Measurements from ENCODE around the gene TBX6. TPM values are rescaled to one million over a fixed set of nuclear protein-coding genes. Genes with fewer than 3 reads are reported as not detected.

Gene TBX6
- total RNA-seq, 1 donor from 2014 or later: 3.7 TPM

GRCh38 chr16:30113711-30114333 lies 22.1 kb upstream of the TBX6 start:
- no peak for DNase-seq (ENCODE audit: low spot score)

GRCh38 chr16:30113031-30113710 lies 21.4 kb upstream of the TBX6 start, which contains the start of gene GDPD3:
GDPD3 (minus strand) TSS chr16:30113537; CDS start chr16:30113478, 59 bp downstream.
- DNase-seq (ENCODE audit: low spot score): peak; percentile 49

GRCh38 chr16:30112197-30113030 lies 20.7 kb upstream of the TBX6 start:
- DNase-seq (ENCODE audit: low spot score): peak; percentile 38

- no peak for DNase-seq (ENCODE audit: low spot score)
These were observed 18.9 kb upstream of the TBX6 start for GRCh38 chr16:30110661-30111060.

GRCh38 chr16:30108059-30108850 lies 16.5 kb upstream of the TBX6 start:
- DNase-seq (ENCODE audit: low spot score): no peak

DNA sequence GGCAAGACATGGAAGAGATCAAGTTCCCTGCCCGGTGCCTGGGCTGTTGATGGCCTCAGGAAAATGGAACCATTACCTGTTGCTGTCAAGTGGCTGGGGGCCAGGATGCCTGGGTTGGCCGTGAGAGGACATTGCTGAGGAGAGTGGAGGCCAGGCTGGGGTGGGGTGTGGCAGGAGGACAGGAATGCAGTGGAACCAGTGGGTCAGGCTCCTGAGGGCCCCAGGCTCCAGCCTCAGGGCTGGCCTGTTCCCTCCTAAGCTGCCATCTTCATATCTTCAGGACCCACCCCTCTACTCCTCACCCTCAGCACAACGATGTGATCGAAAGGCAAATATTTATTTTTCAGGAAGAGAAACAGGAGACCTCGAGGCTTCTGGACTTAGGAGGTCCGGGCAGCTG lies 12.8 kb upstream of the TBX6 start:
- peak; percentile 56 for DNase-seq (ENCODE audit: low spot score)

DNA sequence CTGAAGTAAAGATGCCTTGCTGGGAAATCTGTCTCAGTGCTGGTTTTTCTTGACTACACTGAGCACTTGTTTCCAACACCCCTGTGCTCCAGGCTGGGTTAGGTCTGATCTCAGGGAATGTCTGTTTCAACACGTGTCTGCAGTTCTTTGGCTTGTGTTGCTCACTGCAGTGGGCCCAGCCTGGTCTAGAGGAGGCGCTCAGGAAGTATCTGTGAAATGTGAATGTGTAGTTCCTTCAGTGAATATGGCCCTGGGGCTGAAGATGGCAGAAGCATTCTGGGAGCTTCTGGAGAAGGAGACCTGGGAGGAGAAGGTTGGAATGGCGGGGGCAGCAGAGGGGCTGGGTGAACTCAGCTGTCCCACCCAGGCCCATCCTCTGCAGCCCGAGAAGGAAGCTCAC lies 12.4 kb upstream of the TBX6 start:
- DNase-seq (ENCODE audit: low spot score): no peak

GRCh38 chr16:30096862-30097563 lies 5.3 kb upstream of the TBX6 start:
- DNase-seq (ENCODE audit: low spot score): no peak

GRCh38 chr16:30096105-30096861 lies 4.6 kb upstream of the TBX6 start, which contains the start of gene YPEL3:
YPEL3 (minus strand) TSS chr16:30096213; CDS start chr16:30095482, 731 bp downstream.
- peak; percentile 93 for DNase-seq (ENCODE audit: low spot score)

DNA sequence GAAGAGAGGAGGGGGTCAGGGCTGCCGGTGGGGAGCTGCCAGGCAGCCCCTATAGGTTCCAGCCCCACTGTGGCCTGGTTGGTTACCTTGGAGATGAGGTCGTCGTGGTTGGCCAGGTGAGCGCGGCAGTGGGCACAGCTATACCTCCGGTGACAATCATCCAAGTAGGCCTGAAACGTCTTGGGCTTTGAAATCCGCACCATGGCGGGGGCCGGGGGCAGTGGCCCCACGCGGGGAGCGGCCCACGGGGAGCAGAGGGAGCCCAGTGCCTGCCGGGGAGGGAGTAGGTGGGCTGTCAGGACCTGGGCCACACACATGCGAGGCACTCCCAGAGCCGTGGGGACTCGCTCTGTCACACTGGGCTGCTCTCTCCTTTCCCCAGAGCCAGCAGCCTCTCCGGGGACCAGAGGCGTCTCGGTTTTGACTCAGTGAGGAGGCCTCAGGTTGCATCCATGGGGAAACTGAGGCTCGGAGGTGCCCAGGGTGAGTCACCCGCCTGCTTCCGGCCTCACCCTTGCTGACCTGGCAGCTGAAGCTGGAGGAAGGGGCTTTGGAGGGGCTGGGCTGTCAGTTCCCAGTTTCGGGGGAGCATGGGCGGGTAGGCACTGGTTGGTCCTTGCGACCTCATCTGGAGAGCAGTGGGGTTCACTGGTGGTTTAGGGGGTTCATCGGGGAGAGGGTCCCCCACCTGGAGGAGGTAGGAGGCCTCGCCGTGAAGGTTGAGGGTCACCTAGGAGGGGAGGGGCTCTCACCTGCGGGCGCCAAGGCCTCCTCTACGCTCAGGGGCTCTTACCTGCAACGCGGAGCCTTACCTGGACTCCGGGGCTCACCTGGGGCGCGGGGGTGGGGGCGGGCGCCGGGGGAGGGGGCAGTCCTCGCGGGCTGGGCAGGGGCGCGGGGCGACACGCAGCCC lies 3.7 kb upstream of the TBX6 start:
- no peak for DNase-seq (ENCODE audit: low spot score)

GRCh38 chr16:30094541-30095165 lies 2.9 kb upstream of the TBX6 start:
- DNase-seq (ENCODE audit: low spot score): no peak

DNA sequence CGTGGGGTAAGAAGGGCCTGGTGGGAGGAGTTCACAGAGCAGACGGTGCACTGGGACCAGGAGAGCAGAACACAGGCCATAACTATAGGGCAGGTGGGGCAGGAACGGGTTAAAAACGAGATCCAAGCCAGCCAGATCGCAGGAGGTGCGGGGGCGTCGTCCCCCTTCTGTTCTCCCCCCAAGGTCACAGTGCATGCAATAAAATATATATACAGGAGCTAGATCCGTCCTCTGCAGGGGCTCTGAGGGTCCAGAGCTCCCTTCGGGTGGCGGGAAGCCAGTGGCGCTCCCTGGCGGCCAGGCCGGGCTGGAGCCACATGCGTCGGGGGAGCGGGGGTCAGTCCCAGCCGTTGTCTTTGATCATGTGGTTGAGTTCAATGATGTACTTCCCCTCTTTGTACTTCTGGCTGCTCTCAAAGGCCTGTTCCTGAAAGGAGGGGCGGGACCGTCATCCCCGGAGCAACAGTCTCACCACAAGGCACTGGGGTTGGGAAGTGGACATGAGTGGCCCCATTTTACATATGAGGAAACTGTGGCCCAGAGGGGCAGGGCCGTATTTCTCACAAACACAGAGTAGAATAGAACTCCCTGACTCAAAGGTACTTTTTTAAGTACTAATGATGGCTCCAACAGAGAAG lies 768 bp upstream of the TBX6 start:
- DNase-seq (ENCODE audit: low spot score): peak; percentile 76

DNA sequence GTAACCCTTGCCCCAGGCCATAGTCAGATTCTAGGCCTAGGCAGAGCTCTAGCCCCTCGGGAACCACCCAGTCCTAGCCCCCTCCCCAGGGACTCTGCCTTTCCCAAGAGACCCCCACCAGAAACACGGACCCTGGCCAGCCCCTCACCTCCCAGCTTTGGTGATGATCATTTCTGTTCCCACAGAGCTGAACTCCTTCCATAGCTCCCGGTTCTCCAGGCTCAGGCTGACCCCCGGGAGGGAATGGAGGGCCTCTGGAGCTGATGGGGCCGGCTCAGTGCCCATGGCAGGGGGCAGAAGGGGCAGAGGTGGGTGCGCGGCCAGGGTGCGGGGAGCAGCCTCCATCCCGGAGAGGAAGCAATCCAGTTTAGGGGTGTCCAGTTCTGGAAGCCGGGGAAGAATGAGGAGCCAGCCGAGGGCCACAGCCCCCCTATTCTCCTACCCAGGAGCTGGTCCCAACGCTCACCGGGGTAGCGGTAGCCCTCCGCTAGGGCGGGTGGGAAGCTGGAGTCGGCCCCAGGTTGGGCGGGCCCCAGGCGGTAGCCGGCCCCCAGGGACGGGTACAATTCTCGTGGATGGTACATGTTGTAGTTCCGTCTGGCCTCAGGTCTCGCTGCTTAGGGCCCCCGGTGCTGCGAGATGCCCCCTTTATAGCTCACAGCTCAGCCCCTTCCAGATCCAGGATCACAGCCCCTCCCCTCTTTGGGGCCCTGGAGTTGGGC lies 953 bp downstream of the TBX6 start:
- DNase-seq (ENCODE audit: low spot score): no peak

DNA sequence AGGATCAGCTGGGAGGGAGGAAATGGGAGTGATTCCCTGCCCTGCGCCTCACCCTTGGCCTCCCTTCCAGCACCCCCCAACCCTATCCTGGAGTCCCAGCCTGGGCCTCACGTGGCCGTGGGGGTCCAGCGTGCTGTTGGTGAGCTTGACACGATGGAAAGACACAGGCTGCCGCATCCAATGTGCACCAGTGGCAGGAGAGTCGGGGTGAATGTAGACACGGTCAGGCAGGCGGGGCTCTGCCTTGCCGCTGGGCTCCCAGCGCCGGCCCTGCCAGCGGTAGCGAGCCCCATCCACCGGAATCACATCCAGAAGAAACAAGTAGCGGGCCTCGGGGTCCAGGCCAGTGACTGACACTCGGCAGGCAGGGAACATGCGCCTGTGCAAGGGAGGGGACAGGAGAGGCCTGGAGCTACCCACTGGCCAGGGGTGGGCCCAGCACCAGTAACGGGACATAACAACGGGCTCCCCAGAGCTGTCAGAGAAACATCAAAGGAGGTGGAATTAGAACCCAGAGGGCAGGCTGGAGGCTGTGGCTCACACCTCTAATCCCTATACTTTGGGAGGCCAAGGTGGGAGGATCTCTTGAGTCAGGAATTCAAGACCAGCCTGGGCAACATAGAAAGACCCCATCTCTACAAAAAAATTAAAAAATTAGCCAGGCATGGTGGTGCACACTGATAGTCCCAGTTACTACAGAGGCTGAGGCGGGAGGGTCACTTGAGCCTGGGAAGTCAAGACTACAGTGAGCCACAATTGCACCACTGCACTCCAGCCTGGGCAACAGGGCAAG lies 2.7 kb downstream of the TBX6 start:
- DNase-seq (ENCODE audit: low spot score): no peak

DNA sequence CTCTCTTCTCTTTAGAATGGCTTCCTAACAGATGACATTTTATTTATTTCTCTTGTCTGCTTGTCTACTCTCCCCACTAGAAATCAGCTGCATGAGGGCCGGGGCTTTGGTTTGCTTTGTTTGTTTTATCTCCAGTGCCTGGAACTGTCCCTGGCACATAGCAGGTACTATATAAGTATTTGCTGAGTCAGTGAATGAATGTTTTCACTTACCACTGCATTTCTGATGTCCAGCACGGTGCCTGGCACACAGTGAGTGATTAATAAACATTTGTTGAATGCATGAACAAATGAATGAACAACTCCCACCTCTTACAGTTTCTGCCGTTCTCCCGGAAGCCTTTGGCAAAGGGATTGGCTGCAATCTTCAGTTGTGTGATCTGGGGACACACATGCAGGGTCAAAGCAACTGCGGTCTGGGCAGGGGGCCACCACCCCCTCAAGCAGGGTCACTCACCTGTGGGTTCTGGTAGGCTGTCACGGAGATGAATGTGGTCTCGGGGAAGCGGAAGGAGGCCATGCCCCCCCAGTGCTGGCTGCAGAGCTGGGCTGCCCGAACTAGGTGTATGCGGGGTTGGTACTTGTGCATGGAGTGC lies 3.4 kb downstream of the TBX6 start:
- DNase-seq (ENCODE audit: low spot score): no peak

- DNase-seq (ENCODE audit: low spot score): no peak
These were observed 4.4 kb downstream of the TBX6 start for GRCh38 chr16:30087181-30087898.
